LNCaP clone FGC (cell line): ENCODE measurements around the gene CRIP2.

Experiments used
- DNase-seq: peaks from one replicate; pipeline ENCODE4 v3.0.0-alpha.2; 2011; ENCODE audit warnings: low read depth
- H3K4me3 ChIP-seq: 2 replicates; pipeline ENCODE4 v1.5.1; 2011; ENCODE audit warnings: mild to moderate bottlenecking, low read depth, low read length, control low read depth
- CTCF ChIP-seq: IDR thresholded peaks from 2 replicates; pipeline ENCODE4 v1.5.1; 2012; ENCODE audit warnings: mild to moderate bottlenecking; ENCODE audit not compliant: control insufficient read depth, insufficient read depth; ENCODE audit errors: extremely low read depth

CRIP2 gene

DNA sequence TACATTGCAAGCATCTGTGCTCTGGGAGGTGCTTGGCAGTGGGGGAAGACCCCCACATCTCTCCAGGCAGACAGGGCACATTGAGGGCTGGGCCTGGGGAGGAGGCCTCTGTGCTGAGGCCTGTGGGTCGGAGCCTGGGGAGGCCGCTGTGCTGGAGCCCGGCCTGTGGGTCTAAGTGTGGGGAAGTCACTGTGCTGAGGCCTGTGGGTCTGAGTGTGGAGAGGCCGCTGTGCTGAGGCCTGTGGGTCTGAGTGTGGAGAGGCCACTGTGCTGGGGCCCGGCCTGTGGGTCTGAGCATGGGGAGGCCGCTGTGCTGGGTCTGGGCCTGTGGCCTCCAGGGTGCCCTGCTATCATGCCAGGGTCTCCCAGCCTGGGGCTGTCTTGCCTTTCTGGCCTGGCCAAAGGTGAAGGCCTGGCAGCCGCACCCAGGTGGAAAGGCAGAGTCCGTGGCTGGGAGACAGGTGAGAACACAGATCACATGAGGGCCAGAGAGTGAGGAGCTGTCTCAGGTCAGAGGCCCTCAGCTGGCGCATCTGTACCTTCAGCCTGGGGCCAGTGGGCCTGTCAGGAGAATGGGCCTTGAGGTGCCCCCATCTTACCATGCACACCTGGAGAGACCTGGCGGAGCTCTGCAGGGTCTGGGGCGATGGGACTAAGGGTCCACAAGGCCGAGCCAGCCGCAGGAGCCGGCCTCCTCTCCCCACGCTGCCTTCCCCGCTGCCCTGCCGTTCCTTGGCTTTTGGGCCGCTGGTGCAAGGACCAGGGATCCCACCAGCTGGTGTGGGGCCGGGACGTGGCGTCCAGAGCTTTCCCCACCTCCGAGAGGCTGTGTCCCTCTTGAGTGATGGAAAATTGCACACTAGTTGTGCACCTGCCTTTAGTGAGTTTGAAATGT, 18.6 kb upstream of the CRIP2 start:
- no peak for TF ChIP-seq CTCF
- DNase-seq, result no peak
- H3K4me3 ChIP-seq, result no peak overlapping the region

- DNase-seq, result no peak
- no peak overlapping the region for H3K4me3 ChIP-seq
- TF ChIP-seq CTCF, result no peak
These were observed 17.6 kb upstream of the CRIP2 start for GRCh38 chr14:105456736-105457617.

DNA sequence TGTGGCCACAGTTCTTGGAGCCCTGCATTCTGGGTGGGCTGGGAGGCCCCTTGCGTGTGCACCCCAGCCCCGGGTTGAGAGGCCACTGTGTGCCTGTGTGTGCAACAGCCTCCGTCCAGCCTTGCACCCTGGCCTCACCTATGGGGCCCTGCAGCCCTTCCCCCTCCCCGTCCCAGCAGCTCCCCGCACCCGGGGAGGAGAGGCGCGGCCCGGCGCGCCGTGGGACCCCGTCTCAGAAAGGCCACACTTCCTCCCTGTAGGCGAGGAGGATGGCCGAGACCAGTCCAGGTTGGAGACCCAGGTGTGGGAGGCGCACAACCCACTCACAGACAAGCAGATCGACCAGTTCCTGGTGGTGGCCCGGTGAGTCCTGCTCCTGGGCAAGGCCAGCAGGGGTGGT, 16.6 kb upstream of the CRIP2 start:
- H3K4me3 ChIP-seq, result no peak overlapping the region
- DNase-seq, result no peak
- no peak for TF ChIP-seq CTCF

GRCh38 chr14:105458571-105458970, 16.1 kb upstream of the CRIP2 start:
- H3K4me3 ChIP-seq, result no peak overlapping the region
- TF ChIP-seq CTCF, result no peak
- DNase-seq, result no peak

DNA sequence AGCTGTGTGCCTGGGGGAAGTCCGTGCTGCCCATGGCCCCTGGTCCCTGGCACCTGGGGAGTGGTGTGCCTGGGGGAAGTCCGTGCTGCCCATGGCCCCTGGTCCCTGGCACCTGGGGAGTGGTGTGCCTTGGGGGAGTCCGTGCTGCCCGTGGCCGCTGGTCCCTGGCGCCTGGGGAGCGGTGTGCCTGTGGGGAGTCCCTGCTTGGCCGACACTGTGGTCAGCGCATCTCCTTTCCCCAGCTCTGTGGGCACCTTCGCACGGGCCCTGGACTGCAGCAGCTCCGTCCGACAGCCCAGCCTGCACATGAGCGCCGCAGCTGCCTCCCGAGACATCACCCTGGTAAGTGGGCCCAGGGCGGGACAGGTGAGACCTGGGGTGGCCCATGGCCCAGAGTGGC, 14.5 kb upstream of the CRIP2 start:
- no peak for TF ChIP-seq CTCF
- no peak for DNase-seq

DNA sequence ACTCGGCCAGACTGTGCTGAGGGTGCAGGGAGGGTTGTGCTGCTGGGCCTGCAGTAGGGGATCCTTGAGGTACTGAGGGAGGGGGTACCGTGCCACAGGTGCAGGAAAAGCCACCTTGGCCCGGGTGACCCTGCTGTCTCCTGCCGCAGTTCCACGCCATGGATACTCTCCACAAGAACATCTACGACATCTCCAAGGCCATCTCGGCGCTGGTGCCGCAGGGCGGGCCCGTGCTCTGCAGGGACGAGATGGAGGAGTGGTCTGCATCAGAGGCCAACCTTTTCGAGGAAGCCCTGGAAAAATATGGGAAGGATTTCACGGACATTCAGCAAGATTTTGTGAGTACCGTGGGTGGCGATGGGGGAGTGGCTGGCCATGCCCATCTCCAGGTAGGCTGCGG, 14.0 kb upstream of the CRIP2 start:
- no peak for DNase-seq
- H3K4me3 ChIP-seq, result no peak overlapping the region
- no peak for TF ChIP-seq CTCF

More for the DNA sequence above, 14.5 kb upstream of the CRIP2 start:
- H3K4me3 ChIP-seq, result no peak overlapping the region
